Nephron (organoid): ENCODE results near the gene EEF1AKMT4.

ENCODE experiments used
- H3K27ac Mint-ChIP-seq, 3 experiments: 2 replicates each; pipeline ENCODE4 v1.8.0; 2020; ENCODE audit warnings: mixed read lengths in 3 of 3, mild to moderate bottlenecking in 2 of 3, moderate library complexity in 1 of 3
- H3K27me3 Mint-ChIP-seq: 2 replicates; pipeline ENCODE4 v1.8.0; 2021; ENCODE audit warnings: low read depth, mild to moderate bottlenecking, moderate library complexity, mixed read lengths
- H3K36me3 Mint-ChIP-seq: 2 replicates; pipeline ENCODE4 v1.8.0; 2020; ENCODE audit warnings: low read depth, mixed read lengths
- H3K4me1 Mint-ChIP-seq: 2 replicates; pipeline ENCODE4 v1.8.0; 2020; ENCODE audit warnings: mixed read lengths
- H3K4me3 Mint-ChIP-seq, 3 experiments: 2 replicates each; pipeline ENCODE4 v1.8.0; 2020; ENCODE audit warnings: mild to moderate bottlenecking in 3 of 3, mixed read lengths in 3 of 3, moderate library complexity in 2 of 3
- H3K9me3 Mint-ChIP-seq: 2 replicates; pipeline ENCODE4 v1.8.0; 2020; ENCODE audit warnings: mixed read lengths
- TF ChIP-seq, protein P1 (sequence below), 3 experiments: fragments of 200-600 bp; sonication (generic); IDR thresholded peaks; one replicate each; pipeline ENCODE4 v1.5.0; 2021; ENCODE audit warnings: antibody characterized with exemption in 3 of 3; ENCODE audit not compliant: unreplicated experiment in 3 of 3

The EEF1AKMT4 gene

DNA sequence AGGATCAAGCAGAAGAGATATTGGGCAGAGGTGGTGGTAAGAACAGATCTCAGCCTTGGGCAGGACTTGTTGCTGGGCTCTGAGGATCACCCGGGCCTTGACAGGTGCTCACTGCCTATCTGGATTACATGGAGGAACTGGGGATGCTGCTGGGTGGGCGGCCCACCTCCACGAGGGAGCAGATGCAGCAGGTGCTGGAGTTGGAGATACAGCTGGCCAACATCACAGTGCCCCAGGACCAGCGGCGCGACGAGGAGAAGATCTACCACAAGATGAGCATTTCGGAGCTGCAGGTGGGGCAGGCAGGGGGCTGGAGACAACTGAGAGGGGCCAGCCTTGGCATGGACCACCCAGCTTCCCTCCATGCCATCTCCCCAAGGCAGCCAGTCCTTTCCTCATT, 34.2 kb downstream of the EEF1AKMT4 start:
- Mint-ChIP-seq H3K4me3 (no peak overlapping the region), H3K36me3 (no peaks in the 10 kb centered on the region), H3K9me3 (no peaks in the 10 kb centered on the region), H3K27ac (no peak overlapping the region), H3K27me3 (peaks cover 67% of the 10 kb centered on the region), H3K4me1 (peaks cover 4% of the 10 kb centered on the region)
- TF ChIP-seq, protein P1, sequence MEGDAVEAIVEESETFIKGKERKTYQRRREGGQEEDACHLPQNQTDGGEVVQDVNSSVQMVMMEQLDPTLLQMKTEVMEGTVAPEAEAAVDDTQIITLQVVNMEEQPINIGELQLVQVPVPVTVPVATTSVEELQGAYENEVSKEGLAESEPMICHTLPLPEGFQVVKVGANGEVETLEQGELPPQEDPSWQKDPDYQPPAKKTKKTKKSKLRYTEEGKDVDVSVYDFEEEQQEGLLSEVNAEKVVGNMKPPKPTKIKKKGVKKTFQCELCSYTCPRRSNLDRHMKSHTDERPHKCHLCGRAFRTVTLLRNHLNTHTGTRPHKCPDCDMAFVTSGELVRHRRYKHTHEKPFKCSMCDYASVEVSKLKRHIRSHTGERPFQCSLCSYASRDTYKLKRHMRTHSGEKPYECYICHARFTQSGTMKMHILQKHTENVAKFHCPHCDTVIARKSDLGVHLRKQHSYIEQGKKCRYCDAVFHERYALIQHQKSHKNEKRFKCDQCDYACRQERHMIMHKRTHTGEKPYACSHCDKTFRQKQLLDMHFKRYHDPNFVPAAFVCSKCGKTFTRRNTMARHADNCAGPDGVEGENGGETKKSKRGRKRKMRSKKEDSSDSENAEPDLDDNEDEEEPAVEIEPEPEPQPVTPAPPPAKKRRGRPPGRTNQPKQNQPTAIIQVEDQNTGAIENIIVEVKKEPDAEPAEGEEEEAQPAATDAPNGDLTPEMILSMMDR (IDR thresholded peaks at IDR 0.05; ENCODE audit: unreplicated experiment in 3 of 3): no peak

DNA sequence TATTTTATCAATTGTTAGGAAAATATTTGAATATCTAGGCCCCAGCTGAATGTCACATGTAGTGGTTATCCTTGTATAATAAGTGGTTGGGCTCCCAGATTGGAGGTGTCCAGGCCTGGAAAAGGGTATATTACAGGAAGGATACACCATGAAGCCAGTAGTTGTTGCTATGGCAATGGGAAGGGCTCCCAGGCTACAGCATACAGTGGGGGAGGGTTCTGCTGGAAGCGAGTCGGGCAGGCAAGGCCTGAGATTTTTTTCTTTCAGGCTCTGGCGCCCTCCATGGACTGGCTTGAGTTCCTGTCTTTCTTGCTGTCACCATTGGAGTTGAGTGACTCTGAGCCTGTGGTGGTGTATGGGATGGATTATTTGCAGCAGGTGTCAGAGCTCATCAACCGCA, 35.2 kb downstream of the EEF1AKMT4 start:
- peaks cover 65% of the 10 kb centered on the region for H3K27me3 Mint-ChIP-seq

DNA sequence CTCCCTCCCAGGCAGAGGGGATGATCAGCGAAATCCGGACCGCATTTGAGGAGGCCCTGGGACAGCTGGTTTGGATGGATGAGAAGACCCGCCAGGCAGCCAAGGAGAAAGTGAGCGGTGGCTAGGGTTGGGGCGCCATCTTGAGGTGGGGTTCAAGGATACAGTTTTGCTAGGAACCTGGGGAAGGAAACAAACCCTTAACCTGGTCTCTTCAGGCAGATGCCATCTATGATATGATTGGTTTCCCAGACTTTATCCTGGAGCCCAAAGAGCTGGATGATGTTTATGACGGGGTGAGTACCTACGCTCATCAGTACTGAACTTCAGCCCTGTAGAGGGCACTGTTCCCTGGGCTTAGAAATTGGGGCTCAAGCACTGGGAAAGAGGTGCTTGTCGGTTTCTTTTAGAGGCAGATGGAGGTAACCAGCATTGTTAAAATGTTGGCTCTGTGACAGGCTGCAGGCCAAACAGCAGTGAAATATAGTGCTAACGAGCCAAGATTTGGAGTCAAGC, 40.0 kb downstream of the EEF1AKMT4 start:
- no peaks in the 10 kb centered on the region for H3K9me3 Mint-ChIP-seq
- no peaks in the 10 kb centered on the region for H3K36me3 Mint-ChIP-seq
- H3K27me3 Mint-ChIP-seq: peaks cover 38% of the 10 kb centered on the region
- H3K4me3 Mint-ChIP-seq: no peak overlapping the region
- TF ChIP-seq, protein P1 (IDR thresholded peaks at IDR 0.05; ENCODE audit: unreplicated experiment in 3 of 3): peak; percentile 19 to 52 (median 31)
- peaks cover 4% of the 10 kb centered on the region for H3K4me1 Mint-ChIP-seq
- H3K27ac Mint-ChIP-seq: no peak overlapping the region

More for the DNA sequence above, 35.2 kb downstream of the EEF1AKMT4 start:
- no peak overlapping the region for H3K27ac Mint-ChIP-seq
- H3K4me3 Mint-ChIP-seq: no peak overlapping the region
- TF ChIP-seq, protein P1 (IDR thresholded peaks at IDR 0.05; ENCODE audit: unreplicated experiment in 3 of 3): peak; percentile 14 to 43 (median 15)
- no peaks in the 10 kb centered on the region for H3K9me3 Mint-ChIP-seq
- H3K4me1 Mint-ChIP-seq: peaks cover 4% of the 10 kb centered on the region
- H3K36me3 Mint-ChIP-seq: no peaks in the 10 kb centered on the region

DNA sequence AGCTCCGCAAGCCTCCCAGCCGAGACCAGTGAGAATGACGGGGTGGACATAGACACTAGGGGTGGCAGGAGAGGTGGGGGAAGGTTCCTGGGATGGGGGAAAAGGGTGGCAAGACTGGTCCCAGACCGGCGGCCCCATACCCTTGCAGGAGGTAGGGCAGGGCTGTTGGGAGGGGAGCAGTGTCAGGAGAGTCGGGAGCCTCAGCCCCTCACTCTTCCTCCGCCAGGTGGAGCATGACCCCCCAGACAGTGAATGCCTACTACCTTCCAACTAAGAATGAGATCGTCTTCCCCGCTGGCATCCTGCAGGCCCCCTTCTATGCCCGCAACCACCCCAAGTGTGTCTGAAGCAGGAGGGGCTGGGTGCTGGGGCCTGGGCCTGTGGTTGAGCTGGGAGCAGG, 40.9 kb downstream of the EEF1AKMT4 start:
- Mint-ChIP-seq H3K27me3 (peaks cover 41% of the 10 kb centered on the region), H3K27ac (no peak overlapping the region), H3K9me3 (no peaks in the 10 kb centered on the region), H3K4me1 (no peaks in the 10 kb centered on the region), H3K36me3 (no peaks in the 10 kb centered on the region), H3K4me3 (no peak overlapping the region)
- TF ChIP-seq, protein P1 (IDR thresholded peaks at IDR 0.05; ENCODE audit: unreplicated experiment in 3 of 3): no peak

DNA sequence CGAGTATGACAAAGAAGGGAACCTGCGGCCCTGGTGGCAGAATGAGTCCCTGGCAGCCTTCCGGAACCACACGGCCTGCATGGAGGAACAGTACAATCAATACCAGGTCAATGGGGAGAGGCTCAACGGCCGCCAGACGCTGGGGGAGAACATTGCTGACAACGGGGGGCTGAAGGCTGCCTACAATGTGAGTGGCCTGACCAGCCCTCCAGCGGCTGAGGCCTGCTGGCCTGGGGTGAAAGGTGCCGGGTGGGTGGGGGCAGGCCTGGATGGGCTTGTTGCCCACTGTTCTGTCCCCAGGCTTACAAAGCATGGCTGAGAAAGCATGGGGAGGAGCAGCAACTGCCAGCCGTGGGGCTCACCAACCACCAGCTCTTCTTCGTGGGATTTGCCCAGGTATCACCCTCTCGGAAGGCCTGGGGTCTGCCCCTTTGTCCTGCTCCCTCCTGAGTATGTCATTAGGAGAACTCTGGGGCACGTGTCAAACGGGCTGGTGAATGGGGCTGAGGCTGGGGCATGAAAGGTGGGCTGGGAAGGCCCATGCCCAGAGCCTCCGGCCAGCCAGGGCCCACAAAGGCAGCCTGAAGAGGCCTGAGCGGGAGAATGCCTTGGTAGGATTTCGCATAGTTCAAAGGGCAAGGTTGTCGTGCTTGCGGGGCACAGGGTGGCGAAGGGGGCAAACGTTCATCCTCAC, 41.7 kb downstream of the EEF1AKMT4 start:
- TF ChIP-seq, protein P1 (IDR thresholded peaks at IDR 0.05; ENCODE audit: unreplicated experiment in 3 of 3): no peak
- H3K27me3 Mint-ChIP-seq: peaks cover 39% of the 10 kb centered on the region
- H3K4me1 Mint-ChIP-seq: no peaks in the 10 kb centered on the region
- H3K4me3 Mint-ChIP-seq: no peak overlapping the region
- no peaks in the 10 kb centered on the region for H3K36me3 Mint-ChIP-seq
- H3K9me3 Mint-ChIP-seq: no peaks in the 10 kb centered on the region
- no peak overlapping the region for H3K27ac Mint-ChIP-seq
